Measurements from ENCODE around the gene OR56B4.

DNA sequence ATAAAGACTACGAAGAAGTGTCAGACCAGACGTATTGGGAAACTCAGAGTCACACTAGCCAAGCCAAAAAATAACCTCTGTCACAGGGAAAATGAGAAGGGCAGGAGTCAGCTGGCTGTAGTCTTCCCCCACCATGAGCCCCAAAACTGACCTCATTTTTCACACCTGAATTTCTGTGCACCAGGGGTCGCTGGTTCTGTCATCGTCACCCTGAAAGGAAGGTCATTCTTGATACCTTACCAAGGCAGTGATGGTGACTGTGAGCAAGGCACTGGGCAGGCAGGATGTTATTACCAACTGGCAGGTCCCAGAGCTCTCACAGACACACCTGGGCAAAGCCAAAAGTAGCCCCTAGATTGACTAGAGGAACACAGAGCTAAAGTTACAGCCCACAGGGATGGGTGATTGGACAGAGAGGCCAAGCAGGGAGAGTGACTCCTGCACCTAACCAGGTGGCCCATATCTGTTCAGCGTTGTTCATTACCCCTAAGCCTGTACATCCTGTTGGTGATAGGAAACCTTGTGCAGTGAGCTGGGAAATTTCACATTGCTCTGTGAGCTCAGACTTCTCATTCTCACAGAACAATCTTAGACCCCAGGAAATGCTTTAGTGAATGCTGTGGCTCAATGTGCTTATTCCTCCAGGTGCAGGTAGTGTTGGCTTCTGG, 44.7 kb upstream of the OR56B4 start:
- TF ChIP-seq PML (IDR thresholded peaks at IDR 0.05; ENCODE audit: low read length) (no peak), POLR2AphosphoS5 (IDR thresholded peaks at IDR 0.05; ENCODE audit: low read length) (no peak), NFIC (IDR thresholded peaks at IDR 0.05; ENCODE audit: low read depth, low read length) (no peak), SRF (IDR thresholded peaks at IDR 0.05; ENCODE audit: low read depth in 2 of 2, low read length in 2 of 2) (no peak), IKZF2 (IDR thresholded peaks at IDR 0.05) (no peak), TCF12 (IDR thresholded peaks at IDR 0.05; ENCODE audit: low read depth, low read length) (no peak), USF2 (IDR thresholded peaks at IDR 0.05; ENCODE audit: borderline replicate concordance, low read depth, low read length) (no peak), NR2C1 (IDR thresholded peaks at IDR 0.05) (no peak)
- TF ChIP-seq, protein P1, sequence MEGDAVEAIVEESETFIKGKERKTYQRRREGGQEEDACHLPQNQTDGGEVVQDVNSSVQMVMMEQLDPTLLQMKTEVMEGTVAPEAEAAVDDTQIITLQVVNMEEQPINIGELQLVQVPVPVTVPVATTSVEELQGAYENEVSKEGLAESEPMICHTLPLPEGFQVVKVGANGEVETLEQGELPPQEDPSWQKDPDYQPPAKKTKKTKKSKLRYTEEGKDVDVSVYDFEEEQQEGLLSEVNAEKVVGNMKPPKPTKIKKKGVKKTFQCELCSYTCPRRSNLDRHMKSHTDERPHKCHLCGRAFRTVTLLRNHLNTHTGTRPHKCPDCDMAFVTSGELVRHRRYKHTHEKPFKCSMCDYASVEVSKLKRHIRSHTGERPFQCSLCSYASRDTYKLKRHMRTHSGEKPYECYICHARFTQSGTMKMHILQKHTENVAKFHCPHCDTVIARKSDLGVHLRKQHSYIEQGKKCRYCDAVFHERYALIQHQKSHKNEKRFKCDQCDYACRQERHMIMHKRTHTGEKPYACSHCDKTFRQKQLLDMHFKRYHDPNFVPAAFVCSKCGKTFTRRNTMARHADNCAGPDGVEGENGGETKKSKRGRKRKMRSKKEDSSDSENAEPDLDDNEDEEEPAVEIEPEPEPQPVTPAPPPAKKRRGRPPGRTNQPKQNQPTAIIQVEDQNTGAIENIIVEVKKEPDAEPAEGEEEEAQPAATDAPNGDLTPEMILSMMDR (IDR thresholded peaks at IDR 0.05 in 2 of 3, conservative IDR thresholded peaks at IDR 0.05 in 1 of 3; ENCODE audit: control insufficient read depth in 2 of 3, extremely low read depth in 1 of 3, insufficient read depth in 1 of 3, low read depth in 3 of 3, low read length in 3 of 3), result peak in 2 of 3 experiments; percentile 14; a peak in 1 of 6 replicates
